ENCODE results near the gene KLHL6. TPM values are rescaled to one million over a fixed set of nuclear protein-coding genes. Genes with fewer than 3 reads are reported as not detected.

KLHL6 gene
- total and polyA plus RNA-seq, 2 of the 13 experiments (the other 11 are each of a cell fraction or from before 2014, with no cell fraction given): not detected

DNA sequence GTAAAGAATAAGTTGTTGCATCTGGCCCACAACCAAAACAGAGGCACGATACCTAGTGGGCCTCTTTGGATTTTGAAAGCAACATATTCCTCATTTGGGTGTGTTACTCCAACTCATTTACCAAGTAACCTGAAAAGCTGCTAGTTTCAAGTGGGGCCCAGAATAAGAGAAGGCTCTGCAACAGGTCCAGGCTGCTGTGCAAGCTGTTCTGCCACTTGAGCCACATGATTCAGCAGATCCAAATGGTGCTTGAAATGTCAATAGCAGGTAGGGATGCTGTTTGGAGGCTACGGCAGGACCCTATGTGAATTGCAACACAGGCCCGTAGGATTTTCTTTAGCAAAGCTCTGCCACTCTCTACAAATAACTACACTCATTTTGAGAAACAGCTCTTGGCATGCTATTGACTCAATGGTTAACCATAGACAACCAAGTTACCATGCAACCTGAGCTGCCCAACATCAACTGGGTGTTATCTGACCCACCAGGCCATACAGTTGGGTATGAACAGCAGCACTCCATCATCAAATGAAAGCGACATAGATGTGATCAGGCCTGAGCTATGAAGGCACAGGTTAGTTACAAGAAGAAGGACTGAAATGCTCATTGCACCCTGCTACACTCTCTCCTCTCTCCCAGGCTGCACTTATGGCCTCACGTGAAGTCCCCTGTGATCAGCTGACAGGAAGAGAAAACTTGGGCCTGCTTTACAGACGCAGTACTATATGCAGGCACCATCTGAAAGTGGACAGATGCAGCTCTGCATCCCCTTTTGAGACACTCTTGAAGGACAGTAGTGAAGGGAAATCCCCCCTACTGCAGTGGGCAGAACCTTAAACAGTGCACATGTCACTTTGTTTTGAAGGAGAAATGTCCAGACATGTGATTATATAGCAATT lies 117.6 kb downstream of the KLHL6 start (continued):
- TF ChIP-seq, protein P1, sequence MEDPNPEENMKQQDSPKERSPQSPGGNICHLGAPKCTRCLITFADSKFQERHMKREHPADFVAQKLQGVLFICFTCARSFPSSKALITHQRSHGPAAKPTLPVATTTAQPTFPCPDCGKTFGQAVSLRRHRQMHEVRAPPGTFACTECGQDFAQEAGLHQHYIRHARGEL (CRISPR knock-in tag; IDR thresholded peaks at IDR 0.05): no peak
- TF ChIP-seq, protein P2, sequence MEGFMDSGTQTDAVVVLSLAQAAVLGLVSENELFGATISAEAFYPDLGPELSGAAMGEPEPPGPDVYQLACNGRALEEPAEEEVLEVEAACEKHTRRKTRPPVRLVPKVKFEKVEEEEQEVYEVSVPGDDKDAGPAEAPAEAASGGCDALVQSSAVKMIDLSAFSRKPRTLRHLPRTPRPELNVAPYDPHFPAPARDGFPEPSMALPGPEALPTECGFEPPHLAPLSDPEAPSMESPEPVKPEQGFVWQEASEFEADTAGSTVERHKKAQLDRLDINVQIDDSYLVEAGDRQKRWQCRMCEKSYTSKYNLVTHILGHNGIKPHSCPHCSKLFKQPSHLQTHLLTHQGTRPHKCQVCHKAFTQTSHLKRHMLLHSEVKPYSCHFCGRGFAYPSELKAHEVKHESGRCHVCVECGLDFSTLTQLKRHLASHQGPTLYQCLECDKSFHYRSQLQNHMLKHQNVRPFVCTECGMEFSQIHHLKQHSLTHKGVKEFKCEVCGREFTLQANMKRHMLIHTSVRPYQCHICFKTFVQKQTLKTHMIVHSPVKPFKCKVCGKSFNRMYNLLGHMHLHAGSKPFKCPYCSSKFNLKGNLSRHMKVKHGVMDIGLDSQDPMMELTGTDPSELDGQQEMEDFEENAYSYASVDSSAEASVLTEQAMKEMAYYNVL (CRISPR knock-in tag; IDR thresholded peaks at IDR 0.05; ENCODE audit: borderline replicate concordance): no peak

Small RNAs within 50 kb of the gene (small RNA-seq; reads per million reads assigned to genes)
- gene RF00092 (ENCODE audit: insufficient read depth in 2 of 3, insufficient read length in 3 of 3, low read depth in 2 of 3, low replicate concordance in 1 of 3): 0 reads per million in 3 experiments
- 0 reads per million in 3 experiments for gene RF00394 (ENCODE audit: insufficient read depth in 2 of 3, insufficient read length in 3 of 3, low read depth in 2 of 3, low replicate concordance in 1 of 3)
- gene RF01241 (ENCODE audit: insufficient read depth in 2 of 3, insufficient read length in 3 of 3, low read depth in 2 of 3, low replicate concordance in 1 of 3): 0 to 1.9 (median 0) reads per million in 3 experiments
- 0 to 1.9 (median 0.33) reads per million in 3 experiments for gene SNORA63D (ENCODE audit: insufficient read depth in 2 of 3, insufficient read length in 3 of 3, low read depth in 2 of 3, low replicate concordance in 1 of 3)

Other genes with a start within 250 kb of the KLHL6 start
- gene MCF2L2, start 127.1 kb downstream of the KLHL6 start, total RNA-seq (2016; rRNA removed; fragmentation: Illumina TruSeq; extraction: Trizol): not detected in 2 replicates
- gene MCF2L2, start 127.1 kb downstream of the KLHL6 start, polyA plus RNA-seq (2011; rRNA removed): not detected in 2 replicates
- gene KLHL24, start 79.9 kb upstream of the KLHL6 start, total RNA-seq (2016; rRNA removed; fragmentation: Illumina TruSeq; extraction: Trizol): 6.9 and 9.7 TPM in 2 replicates
- gene KLHL24, start 79.9 kb upstream of the KLHL6 start, polyA plus RNA-seq (2011; rRNA removed): 10.6 and 15.7 TPM in 2 replicates
- 16.0 and 18.6 TPM in 2 replicates for gene YEATS2, start 142.1 kb upstream of the KLHL6 start, total RNA-seq (2016; rRNA removed; fragmentation: Illumina TruSeq; extraction: Trizol)
- gene YEATS2, start 142.1 kb upstream of the KLHL6 start, polyA plus RNA-seq (2011; rRNA removed): 28.4 and 33.7 TPM in 2 replicates

All from HepG2 (cell line).